Limb (tissue), 2 donors: Measurements from ENCODE around the gene ZNF324.
"Not testable (repeated sequence)": the region's sequence is repeated elsewhere in the genome, so short reads cannot be mapped to it uniquely, and the experiment has no call there.

Source experiments
- DNase-seq, 2 donors: peaks; one replicate each; pipeline ENCODE4 v3.0.0-alpha.2; 2016; ENCODE audit errors: extremely low spot score in 2 of 2

ZNF324 gene

GRCh38 chr19:58466760-58467589, at the start of gene ZNF324:
Gene ZNF324 (plus strand): TSS chr19:58467080. CDS start chr19:58469186, 2,106 bp downstream.
- peak; percentile 98 for DNase-seq

DNA sequence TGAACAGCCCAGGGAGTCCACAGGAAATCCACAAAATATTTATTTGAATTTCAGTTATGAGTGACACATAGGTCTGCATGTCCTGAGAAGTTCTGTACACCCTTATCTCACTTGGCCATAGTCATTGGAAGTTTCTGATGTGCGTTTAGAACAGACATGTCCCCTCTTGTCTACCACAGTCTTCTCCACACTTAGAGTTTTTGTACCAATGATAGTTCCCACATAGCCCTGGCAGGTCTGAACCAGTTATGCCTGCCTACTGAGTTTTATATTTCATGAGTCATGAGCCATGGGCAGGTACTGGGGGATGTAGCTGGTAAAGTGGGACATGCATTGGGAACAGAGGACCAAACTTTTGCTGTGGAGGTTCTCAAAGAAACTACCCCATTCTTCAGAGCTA, 38.3 kb upstream of the ZNF324 start:
- no peak for DNase-seq

GRCh38 chr19:58429745-58430144, 37.1 kb upstream of the ZNF324 start:
- DNase-seq = no peak

GRCh38 chr19:58434217-58434616, 32.7 kb upstream of the ZNF324 start:
- DNase-seq = no peak

DNA sequence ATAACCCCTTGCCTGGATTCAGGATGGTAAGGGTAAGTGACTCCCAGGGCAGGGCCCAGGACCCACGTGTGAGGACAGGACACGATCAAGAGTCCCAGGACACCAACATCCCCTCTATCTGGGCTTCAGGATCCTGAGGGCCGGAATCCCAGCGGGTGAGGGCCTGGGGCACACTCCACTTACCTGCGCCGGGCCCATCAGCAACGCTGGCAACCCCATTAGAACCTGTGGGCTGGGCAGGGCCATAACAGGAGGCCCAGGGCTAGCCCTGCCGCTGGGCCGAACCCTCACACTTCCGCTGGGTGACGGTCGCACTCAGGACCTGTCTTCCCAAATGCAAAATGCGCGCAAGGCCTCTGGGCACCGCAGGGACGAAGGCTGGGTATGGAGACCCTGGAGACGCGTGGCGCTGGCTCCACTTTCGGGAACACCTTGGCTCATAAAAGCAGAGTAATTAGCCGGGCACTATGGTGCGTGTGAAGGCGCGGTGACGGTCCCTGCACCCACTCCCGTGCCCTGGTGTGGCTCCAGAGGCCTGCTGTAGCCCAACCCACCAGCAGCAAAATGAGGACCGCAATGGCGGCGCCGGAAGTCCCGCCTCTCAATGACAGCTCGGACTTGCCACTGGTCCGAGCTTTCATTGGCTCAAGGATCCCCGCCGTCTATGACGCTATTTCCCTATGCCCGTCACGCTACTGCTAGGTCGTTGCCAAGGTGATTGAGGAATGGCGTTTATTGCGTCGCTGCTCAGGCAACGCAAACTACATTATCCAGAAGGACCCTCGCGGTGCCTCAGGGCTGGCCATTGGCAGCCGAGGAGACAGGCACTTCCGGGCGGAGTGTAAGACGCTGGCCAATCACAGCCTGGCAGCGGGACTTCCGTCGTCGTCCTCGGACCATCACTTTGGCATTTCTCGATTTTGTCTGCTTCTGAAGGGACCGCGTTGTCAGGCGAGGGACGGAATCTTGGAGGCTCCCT, 27.0 kb upstream of the ZNF324 start, which contains the start of gene ZNF132:
TSS of gene ZNF132 (minus strand) at position 578 of the 979 bp plus-strand sequence. CDS start at position 246, 332 bp downstream.
- DNase-seq = peak; percentile 96 to 100

DNA sequence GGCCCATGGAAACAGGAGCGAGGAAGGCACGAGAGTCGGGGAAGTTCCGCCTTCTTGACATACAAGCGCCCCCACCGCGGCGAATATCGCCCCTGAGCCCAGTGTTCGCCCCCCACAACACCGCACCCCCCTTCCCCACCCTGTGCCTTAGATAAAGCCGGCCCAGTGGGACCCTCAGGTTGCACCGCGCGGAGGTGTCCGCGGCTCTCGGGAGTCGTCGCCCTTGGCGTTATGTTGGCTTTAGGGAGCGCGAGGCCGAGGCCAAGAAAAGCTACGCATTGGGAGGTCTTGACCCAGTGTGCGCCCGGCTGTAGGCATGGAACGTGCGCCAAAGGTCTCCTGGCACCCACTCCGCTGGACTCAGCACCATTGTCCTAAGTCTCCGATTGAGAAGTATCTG, 26.3 kb upstream of the ZNF324 start:
- DNase-seq = no peak

DNA sequence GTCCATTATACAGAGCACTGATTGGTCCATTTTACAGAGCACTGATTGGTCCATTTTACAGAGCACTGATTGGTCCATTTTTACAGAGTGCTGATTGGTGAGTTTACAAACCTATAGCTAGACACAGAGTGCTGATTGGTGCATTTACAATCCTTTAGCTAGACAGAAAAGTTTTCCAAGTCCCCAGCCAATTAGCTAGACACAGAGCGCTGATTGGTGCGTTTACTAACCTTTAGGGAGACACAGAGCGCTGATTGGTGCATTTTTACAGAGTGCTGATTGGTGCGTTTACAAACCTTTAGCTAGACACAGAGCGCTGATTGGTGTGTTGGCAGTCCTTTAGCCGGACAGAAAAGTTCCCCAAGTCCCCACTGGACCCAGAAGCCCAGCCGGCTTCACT, 23.9 kb upstream of the ZNF324 start:
- DNase-seq = not testable (repeated sequence)

DNA sequence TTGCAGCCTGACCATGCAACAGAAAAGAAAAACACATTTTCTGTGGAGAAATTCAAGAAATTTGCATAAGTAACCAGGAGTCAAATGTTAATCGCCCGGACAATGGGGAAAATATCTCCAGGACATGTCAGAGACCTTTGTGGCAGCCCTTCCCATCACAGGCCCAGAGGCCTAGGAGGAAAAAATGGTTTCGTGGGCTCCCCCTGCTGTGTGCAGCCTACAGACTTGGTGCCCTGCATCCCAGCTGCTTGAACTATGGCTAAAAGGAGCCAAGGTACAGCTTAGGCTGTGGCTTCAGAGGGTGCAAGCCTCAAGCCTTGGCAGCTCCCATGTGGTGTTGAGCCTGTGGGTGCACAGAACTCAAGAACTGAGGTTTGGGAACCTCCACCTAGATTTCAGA, 18.0 kb upstream of the ZNF324 start:
- not testable (repeated sequence) for DNase-seq

- not testable (repeated sequence) for DNase-seq
These were observed 16.9 kb upstream of the ZNF324 start for GRCh38 chr19:58449980-58450379.

GRCh38 chr19:58450856-58451357, 16.0 kb upstream of the ZNF324 start:
- DNase-seq = no peak

DNA sequence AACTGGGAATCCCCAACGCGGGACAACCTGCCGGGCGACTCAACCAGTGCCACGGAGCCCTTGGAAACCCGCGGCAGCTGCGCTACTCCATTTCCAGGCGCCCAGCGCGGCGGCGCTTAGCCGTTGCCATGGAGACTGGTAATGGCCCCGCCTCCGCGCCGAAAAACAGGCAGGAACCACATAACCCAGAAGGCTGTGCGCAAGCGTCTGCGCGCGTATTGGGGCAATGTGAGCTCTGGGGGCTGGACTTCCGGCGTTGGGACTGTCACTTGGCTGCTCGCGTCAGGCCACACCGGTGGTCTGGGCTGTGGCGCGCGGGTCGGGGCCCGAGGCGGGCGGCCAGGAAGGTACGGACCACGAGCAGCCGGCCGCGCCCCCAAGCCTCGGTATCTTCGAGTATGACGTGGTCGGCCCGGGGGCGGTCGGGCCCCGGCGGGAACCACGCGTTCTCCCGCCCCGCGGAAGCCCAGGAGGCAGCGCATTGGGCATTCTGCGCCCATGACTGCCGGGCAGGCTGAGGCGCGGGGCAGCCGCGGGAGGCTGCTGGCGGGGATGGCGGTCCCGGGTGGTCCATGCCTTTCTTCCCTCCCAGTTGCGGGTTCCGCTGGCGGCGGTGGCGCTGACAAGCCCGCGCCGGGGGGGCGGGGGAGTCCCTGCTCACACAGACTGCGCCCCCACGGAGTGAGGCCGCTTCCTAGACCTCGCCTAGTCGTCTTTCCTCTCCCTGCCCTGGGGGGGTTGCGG, 15.3 kb upstream of the ZNF324 start, which contains the start of gene ZNF324B:
TSS of gene ZNF324B (plus strand) at position 265 of the 744 bp plus-strand sequence. CDS start 2,080 bp downstream, outside the sequence.
- peak; percentile 96 for DNase-seq

DNA sequence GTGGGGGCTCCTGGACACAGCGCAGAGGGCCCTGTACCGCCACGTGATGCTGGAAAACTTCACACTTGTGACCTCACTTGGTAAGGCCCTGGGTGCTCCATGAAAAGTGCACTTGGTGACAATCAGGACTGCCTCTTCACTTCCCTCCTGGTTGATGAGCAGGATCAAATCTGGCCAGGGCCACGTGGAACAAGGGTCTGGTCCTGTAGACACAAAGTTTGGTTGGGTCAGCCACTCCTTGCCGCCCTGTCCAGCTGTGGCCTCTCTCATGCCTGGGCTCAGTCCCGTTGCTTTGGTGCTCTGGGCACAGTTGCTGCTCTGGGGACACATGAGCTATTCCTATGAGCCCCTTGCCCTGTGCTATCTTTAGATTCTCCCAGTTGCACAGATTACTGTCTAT, 13.1 kb upstream of the ZNF324 start:
- DNase-seq = no peak

DNA sequence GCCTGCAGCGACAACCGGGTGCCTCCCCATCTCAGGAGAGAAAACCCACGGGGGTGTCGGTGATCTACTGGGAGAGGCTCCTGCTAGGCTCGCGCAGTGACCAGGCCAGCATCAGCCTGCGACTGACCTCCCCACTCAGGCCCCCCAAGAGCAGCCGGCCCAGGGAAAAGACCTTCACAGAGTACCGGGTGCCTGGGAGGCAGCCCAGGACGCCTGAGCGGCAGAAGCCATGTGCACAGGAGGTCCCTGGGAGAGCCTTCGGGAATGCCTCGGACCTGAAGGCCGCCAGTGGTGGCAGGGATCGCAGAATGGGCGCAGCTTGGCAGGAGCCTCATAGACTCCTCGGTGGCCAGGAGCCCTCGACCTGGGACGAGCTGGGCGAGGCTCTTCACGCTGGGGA, 11.6 kb upstream of the ZNF324 start:
- no peak for DNase-seq

- DNase-seq = no peak
These were observed 10.8 kb upstream of the ZNF324 start for GRCh38 chr19:58456111-58456510.

- no peak for DNase-seq
These were observed 6.8 kb upstream of the ZNF324 start for GRCh38 chr19:58460039-58460438.

DNA sequence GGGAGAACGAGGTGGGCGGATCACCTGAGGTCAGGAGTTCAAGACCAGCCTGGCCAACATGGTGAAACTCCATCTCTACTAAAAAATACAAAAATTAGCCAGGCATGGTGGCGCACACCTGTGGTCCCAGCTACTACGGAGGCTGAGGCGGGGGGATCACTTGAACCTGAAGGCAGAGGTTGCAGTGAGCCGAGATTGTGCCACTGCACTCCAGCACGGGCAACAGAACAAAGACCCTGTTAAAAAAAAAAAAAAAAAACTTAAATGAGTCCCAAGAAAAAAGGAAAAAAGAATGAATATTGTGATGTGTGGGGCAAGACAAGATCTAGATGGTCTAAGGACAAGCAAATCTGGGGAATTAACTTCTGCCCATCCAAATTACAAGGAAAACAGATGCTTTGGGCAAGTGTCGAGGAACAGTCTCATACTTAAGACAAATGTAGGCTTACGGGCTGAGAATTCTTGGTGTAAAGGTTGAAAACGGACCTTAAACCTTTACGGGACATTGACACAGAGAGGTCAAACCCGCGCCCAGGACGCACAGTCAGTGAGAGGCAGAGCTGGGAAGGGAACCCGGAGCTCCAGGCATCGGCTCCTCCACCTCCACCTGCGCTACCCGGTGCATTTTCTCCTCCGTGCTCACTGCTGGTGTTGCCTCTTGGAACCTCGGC, 656 bp upstream of the ZNF324 start:
- no peak for DNase-seq

GRCh38 chr19:58468216-58468839, 1.4 kb downstream of the ZNF324 start:
- no peak for DNase-seq

DNA sequence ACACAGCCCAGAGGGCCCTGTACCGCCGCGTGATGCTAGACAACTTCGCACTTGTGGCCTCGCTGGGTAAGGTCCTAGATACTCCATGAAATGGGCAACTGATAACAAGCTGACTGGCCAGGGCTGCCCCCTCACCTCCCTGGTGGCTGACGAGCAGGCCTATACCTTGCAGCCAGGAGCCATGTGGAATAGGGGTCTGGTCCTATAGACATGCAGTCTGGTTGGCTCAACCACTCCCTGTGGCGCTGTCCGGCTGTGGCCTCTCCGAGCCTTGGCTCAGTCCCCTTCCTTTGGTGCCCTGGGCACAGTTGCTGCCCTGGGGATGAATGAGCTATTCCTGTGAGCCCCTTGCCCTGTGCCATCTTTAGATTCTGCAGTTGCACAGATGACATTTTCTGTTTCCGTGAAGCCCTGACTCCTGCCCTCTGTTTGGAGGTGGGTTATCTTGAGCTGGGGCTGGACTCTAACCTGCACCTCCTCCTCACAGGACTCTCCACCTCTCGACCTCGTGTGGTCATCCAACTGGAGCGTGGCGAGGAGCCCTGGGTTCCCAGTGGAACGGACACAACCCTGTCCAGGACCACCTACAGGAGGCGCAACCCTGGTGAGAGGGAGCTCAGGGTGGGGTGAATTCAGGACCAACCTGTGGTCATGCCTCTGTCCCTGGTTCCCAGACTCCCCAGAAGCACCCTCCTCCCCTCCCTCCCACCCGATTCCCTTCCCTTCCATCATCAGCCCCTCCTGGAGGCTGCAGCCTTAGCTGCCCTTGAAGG, 2.5 kb downstream of the ZNF324 start:
- DNase-seq = no peak
